Spleen (tissue), 13 donors: Measurements from ENCODE around the gene VIPAS39. TPM values are rescaled to one million over a fixed set of nuclear protein-coding genes. Genes with fewer than 3 reads are reported as not detected.

Source experiments
- DNase-seq: peaks from one replicate; pipeline ENCODE4 v3.0.0-alpha.2; 2020
- H3K27ac ChIP-seq, 8 donors: fragments of 200-600 bp; sonication (generic) in 7 of 8; 1 replicate in 4 of 8; 2 replicates in 4 of 8; pipeline versions ENCODE4 v1.5.0 to v1.8.0; 2016 to 2021; ENCODE audit warnings: inconsistent platforms in 4 of 8, mild to moderate bottlenecking in 4 of 8, moderate library complexity in 1 of 8
- H3K27me3 ChIP-seq, 7 donors: fragments of 200-600 bp; sonication (generic) in 6 of 7; replicated peaks in 1 of 7; 1 replicate in 4 of 7; 2 replicates in 3 of 7; pipeline versions ENCODE4 v1.5.0 to v1.8.0; 2016 to 2021; ENCODE audit warnings: inconsistent platforms in 3 of 7, mild to moderate bottlenecking in 1 of 7
- H3K36me3 ChIP-seq, 6 donors: fragments of 200-600 bp; sonication (generic) in 5 of 6; 1 replicate in 4 of 6; 2 replicates in 2 of 6; pipeline versions ENCODE4 v1.5.0 to v1.8.0; 2016 to 2021; ENCODE audit warnings: inconsistent platforms in 2 of 6
- H3K4me1 ChIP-seq, 6 donors: fragments of 200-600 bp; sonication (generic) in 5 of 6; 1 replicate in 3 of 6; 2 replicates in 3 of 6; pipeline versions ENCODE4 v1.5.0 to v1.8.0; 2016 to 2021; ENCODE audit warnings: inconsistent platforms in 3 of 6
- H3K4me3 ChIP-seq, 8 donors: fragments of 200-600 bp; sonication (generic) in 7 of 8; 1 replicate in 4 of 8; 2 replicates in 4 of 8; pipeline versions ENCODE4 v1.5.0 to v1.8.0; 2016 to 2021; ENCODE audit warnings: inconsistent platforms in 4 of 8, mild to moderate bottlenecking in 4 of 8, moderate library complexity in 2 of 8
- H3K9me3 ChIP-seq, 8 donors: fragments of 200-600 bp; sonication (generic) in 7 of 8; 1 replicate in 4 of 8; 2 replicates in 4 of 8; pipeline versions ENCODE4 v1.5.0 to v1.8.0; 2016 to 2021; ENCODE audit warnings: inconsistent platforms in 4 of 8
- CTCF ChIP-seq, 11 experiments: fragments of 200-600 bp in 7 of 11; fragments of 450-650 bp in 4 of 11; sonication (generic) in 4 of 11; IDR thresholded peaks in 8 of 11; conservative IDR thresholded peaks in 3 of 11; 1 replicate in 7 of 11; 2 replicates in 4 of 11; pipeline versions ENCODE4 v1.4.0 to v1.8.0; 2016 to 2021; ENCODE audit warnings: antibody characterized with exemption in 11 of 11, inconsistent platforms in 4 of 11, mild to moderate bottlenecking in 1 of 11
- POLR2A ChIP-seq, 3 donors: fragments of 450-650 bp; IDR thresholded peaks; one replicate each; pipeline ENCODE4 v1.5.1; 2017; ENCODE audit warnings: antibody characterized with exemption in 3 of 3, mild to moderate bottlenecking in 1 of 3
- POLR2AphosphoS5 ChIP-seq, 3 donors: sonication (generic); formaldehyde crosslinking; IDR thresholded peaks; one replicate each; pipeline ENCODE4 v1.5.1; 2017; ENCODE audit warnings: antibody characterized with exemption in 3 of 3
- WGBS, 5 donors: extraction: QIAGEN DNeasy Blood & Tissue Kit in 3 of 5; methylation state at CpG; one replicate each; pipeline versions ENCODE4 v1.1.5 to v1.1.7; 2013 to 2018; 5-methylcytosine and 5-hydroxymethylcytosine counted together
- intact Hi-C: fragments of 100-400 bp; cut with DNase I; formaldehyde crosslinking; loops from one replicate; pipeline ENCODE4 v1.15.0; 2023; ENCODE audit warnings: low total_unique reads
- long read RNA-seq, 2 donors: transcript quantifications; one replicate each; lab custom pipeline, GENCODE V29; 2026
- polyA plus RNA-seq, 3 donors: library from polyadenylated mRNA; stranded (reverse); fragments of 200-250 nt; gene quantifications; one replicate each; pipeline ENCODE4 v1.2.1, GENCODE V29; 2013
- total RNA-seq, 7 donors: library from RNA; depleted of rRNA in 3 of 7; stranded (reverse); fragments of >200 nt in 3 of 7; fragmentation: NEBNext Ultra II Directional in 4 of 7; extraction: Animal tissue kit (Norgen Biotek cat#: 25700) in 4 of 7; gene quantifications; one replicate each; pipeline versions ENCODE4 v1.1.0 to v1.2.1, GENCODE V29; 2016 to 2021
- donor health status: healthy with polysubstance abuse.
- donor health status: DM: no; HTN: no; CAD: no; lungs with moderate emphysema.
- donor health status: DM: no; HTN: no; CAD: no.
- donor health status: Bipolar disorder and iron deficiency.
- donor health status: healthy.
- donor health status: DM: no; HTN: no; CAD: no.
- donor health status: DM: yes; HTN: yes; CAD: no.

The VIPAS39 gene
- 10 to 100 TPM; 13.4 to 24.3 (median 18.5) TPM for total RNA-seq
- polyA plus RNA-seq: 10 to 100 TPM in 1 of 3 donors, 1 to 10 TPM in 2; 9.8 to 10.8 (median 9.8) TPM
- long read RNA-seq, donor 1: 0 reads
- long read RNA-seq, donor 2, partial matches to known transcripts: 0 of 1 reads
- long read RNA-seq, donor 2, other reads (novel, unspliced or antisense): 0 of 1 reads

GRCh38 chr14:77457522-77458248 lies at the start of gene VIPAS39, which contains the start of gene AHSA1:
VIPAS39 (minus strand) TSS chr14:77457601; CDS start chr14:77454102, 3,499 bp downstream.
AHSA1 (plus strand) TSS chr14:77458093; CDS start chr14:77458190, 97 bp downstream.
- WGBS, 5 donors: 0 to 1% (median 0%) methylated on average over 46 to 50 of the region's 50 CpGs
- Histone ChIP-seq H3K4me3 (peak within 1 kb of the TSS; percentile 78 to 100 (median 94)), H3K4me1 (peaks cover 20 to 57% (median 35%) of the 10 kb centered on the region in 6 donors), H3K27me3 (no peaks in the 10 kb centered on the region), H3K9me3 (no peaks in the 10 kb centered on the region), H3K36me3 (peaks cover 5 to 48% (median 39%) of the 10 kb centered on the region in 6 donors), H3K27ac (peak within 1 kb of the TSS; percentile 80 to 98 (median 92))
- DNase-seq: peak; percentile 96
- TF ChIP-seq CTCF (IDR thresholded peaks at IDR 0.05 in 8 of 11, conservative IDR thresholded peaks at IDR 0.05 in 3 of 11) (peak in 4 of 11 experiments; percentile 1 to 39 (median 22)), POLR2A (IDR thresholded peaks at IDR 0.05) (peak in 2 of 3 donors; percentile 6 to 22), POLR2AphosphoS5 (IDR thresholded peaks at IDR 0.05) (peak; percentile 89 to 92 (median 90))
- intact Hi-C loops: loop anchor here (5.0 to 10.0 kb wide), 4 partner anchors 80 to 257 kb away; partner anchors contain the start of genes SAMD15, SPTLC2 and TMED8

- no peaks in the 10 kb centered on the region for H3K4me1 ChIP-seq
- WGBS, 5 donors: 72 to 80% (median 73%) methylated on average over 4 of the region's 4 CpGs
- H3K27ac ChIP-seq: no peak overlapping the region
- H3K27me3 ChIP-seq: peaks cover 0 to 10% (median 3%) of the 10 kb centered on the region in 7 donors
- TF ChIP-seq POLR2AphosphoS5 (IDR thresholded peaks at IDR 0.05) (no peak), CTCF (IDR thresholded peaks at IDR 0.05 in 8 of 11, conservative IDR thresholded peaks at IDR 0.05 in 3 of 11) (no peak), POLR2A (IDR thresholded peaks at IDR 0.05) (no peak)
- peaks cover 0 to 15% (median 12%) of the 10 kb centered on the region in 8 donors for H3K9me3 ChIP-seq
- intact Hi-C loops: no loop called here
- no peak overlapping the region for H3K4me3 ChIP-seq
- H3K36me3 ChIP-seq: peaks cover 0 to 52% (median 35%) of the 10 kb centered on the region in 6 donors
- no peak for DNase-seq
These were observed 47.6 kb upstream of the VIPAS39 start for GRCh38 chr14:77505031-77505430.

- intact Hi-C loops: no loop called here
These were observed 45.7 kb upstream of the VIPAS39 start for GRCh38 chr14:77503138-77503537.

More at GRCh38 chr14:77503138-77503537, 45.7 kb upstream of the VIPAS39 start:
- H3K4me1 ChIP-seq: peaks cover 5 to 17% (median 15%) of the 10 kb centered on the region in 6 donors
- H3K27ac ChIP-seq: no peak overlapping the region
- peaks cover 4 to 29% (median 21%) of the 10 kb centered on the region in 7 donors for H3K27me3 ChIP-seq
- peaks cover 0 to 33% (median 19%) of the 10 kb centered on the region in 6 donors for H3K36me3 ChIP-seq
- H3K9me3 ChIP-seq: peaks cover 0 to 15% (median 12%) of the 10 kb centered on the region in 8 donors
- no peak overlapping the region for H3K4me3 ChIP-seq
- DNase-seq: no peak
- TF ChIP-seq POLR2AphosphoS5 (IDR thresholded peaks at IDR 0.05): no peak
- TF ChIP-seq POLR2A (IDR thresholded peaks at IDR 0.05): no peak
- no peak for TF ChIP-seq CTCF (IDR thresholded peaks at IDR 0.05 in 8 of 11, conservative IDR thresholded peaks at IDR 0.05 in 3 of 11)
- WGBS, 5 donors: 94 to 98% (median 96%) methylated on average over 5 of the region's 5 CpGs
